SH-SY5Y (cell line): ENCODE data around the gene SPIRE2.

Experiments
- GATA2 ChIP-seq: IDR thresholded peaks from 2 replicates; pipeline ENCODE4 v1.6.1; 2011; ENCODE audit warnings: mild to moderate bottlenecking, low read depth, low read length
- GATA3 ChIP-seq: IDR thresholded peaks from 2 replicates; pipeline ENCODE4 v1.6.1; 2011; ENCODE audit warnings: low read depth, mild to moderate bottlenecking, low read length, moderate library complexity

- TF ChIP-seq GATA2 (no peak), GATA3 (no peak)
These were observed 41.6 kb downstream of the SPIRE2 start for GRCh38 chr16:89869911-89870310.
